Activated CD8-positive, alpha-beta memory T cell treated with anti-CD3 and anti-CD28 coated beads, Interleukin-2, amount 50 U/mL, for 1 hour (primary cell): Measurements from ENCODE around the gene PDXDC1.
A peak's percentile ranks its signal among the peaks of the same experiment; 100 is the strongest.
"Not testable (repeated sequence)": the region's sequence is repeated elsewhere in the genome, so short reads cannot be mapped to it uniquely, and the experiment has no call there.

Experiments
- DNase-seq: peaks from one replicate; pipeline ENCODE4 v3.0.0-alpha.2; 2020; ENCODE audit errors: extremely low read depth

PDXDC1 gene

GRCh38 chr16:15154650-15155562, 180.1 kb downstream of the PDXDC1 start:
- DNase-seq: peak; percentile 60

GRCh38 chr16:15157644-15158043, 182.8 kb downstream of the PDXDC1 start:
- DNase-seq: not testable (repeated sequence)

DNA sequence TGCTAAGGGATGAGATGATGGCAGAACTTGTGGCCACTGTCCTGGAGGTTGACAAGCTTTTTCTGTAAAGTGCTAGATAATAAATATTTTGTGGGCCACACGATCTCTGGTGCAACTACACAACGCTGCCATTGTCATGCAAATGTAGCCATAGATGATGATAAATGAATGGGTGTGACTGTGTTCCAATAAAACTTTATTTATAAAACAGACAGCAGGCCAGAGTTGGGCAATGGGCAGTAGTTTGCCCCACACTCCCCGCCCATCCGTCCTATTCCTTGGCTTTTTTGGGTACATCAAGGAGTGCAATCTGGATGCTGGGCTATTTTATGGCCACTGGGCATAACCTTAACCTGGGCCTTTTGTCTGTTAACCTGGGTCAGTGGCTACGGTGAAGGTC, 184.8 kb downstream of the PDXDC1 start:
- not testable (repeated sequence) for DNase-seq

DNA sequence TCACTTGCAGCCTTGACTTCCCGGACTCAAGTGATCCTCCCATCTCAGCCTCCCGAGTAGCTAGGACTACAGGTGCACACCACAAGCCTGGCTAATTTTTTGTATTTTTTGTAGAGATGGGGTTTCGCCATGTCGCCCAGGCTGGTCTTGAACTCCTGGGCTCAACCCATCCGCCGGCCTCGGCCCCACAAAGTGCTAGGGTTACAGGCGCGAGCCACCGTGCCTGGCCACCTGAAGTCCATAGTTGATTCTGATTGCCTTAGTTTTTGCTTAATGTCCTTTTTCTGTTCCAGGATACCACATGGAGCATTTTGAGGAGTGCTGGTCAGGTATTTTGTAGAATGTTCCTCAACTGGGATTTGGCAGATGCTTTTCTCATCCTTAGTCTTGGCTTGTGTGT, 185.7 kb downstream of the PDXDC1 start:
- DNase-seq: not testable (repeated sequence)

DNA sequence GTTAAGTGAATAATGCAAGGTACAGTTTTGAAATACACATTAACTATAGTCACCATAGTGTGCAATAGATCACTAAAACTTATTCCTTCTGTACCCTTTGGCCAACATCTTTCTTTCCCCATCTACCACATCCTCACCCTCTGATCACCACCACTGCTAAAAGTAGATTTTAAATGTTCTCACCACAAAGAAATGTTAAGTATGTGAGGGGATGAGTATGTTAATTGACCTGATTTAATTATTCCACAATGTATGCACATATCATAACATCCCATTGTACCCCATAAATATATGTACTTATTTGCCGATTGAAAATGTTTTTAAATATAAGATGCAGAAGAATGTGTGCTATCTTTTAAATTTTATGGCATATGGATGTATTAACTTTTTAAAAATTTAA, 188.2 kb downstream of the PDXDC1 start:
- not testable (repeated sequence) for DNase-seq

- not testable (repeated sequence) for DNase-seq
Observed at GRCh38 chr16:15166177-15166576, 191.4 kb downstream of the PDXDC1 start.

DNA sequence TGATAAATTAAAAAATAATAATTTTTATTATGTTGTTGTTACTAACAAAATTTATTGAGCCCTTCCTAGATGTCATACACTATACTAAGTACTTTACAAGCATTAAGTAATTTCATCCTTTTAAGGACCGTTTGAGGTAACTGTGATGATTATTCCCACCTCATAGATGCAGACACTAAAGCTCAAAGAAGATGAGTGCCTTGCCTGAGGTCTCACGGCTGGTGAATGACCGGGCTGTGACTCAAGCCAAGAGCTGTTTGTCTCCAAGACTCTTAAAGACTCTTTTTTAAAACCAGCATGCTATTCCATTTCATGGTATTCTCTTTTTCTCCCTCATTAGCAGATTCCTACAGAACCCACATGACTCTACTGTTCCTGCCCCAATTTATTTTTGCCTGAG, 193.5 kb downstream of the PDXDC1 start:
- DNase-seq: not testable (repeated sequence)

- DNase-seq: not testable (repeated sequence)
Observed at GRCh38 chr16:15168953-15169652, 194.3 kb downstream of the PDXDC1 start.

GRCh38 chr16:15179909-15180308, 205.1 kb downstream of the PDXDC1 start:
- DNase-seq: not testable (repeated sequence)

DNA sequence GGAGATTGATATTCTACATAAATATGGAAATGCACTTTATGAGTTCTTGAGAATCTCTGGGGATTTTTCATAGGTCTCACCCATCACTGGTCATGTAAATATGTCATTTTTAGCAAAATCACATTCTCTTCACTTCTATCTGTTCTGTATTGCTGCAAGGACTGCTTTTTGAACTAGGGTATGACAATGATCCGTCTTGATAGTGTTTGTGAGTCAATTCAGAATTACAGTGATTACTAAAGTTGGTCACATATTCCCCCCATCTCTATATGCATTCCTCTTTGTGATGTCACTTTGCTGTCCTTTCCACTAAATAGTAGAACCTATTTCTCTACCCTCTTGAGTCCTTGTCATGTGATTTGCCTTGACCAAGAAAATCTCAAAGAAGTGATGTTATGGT, 206.1 kb downstream of the PDXDC1 start:
- DNase-seq: not testable (repeated sequence)

DNA sequence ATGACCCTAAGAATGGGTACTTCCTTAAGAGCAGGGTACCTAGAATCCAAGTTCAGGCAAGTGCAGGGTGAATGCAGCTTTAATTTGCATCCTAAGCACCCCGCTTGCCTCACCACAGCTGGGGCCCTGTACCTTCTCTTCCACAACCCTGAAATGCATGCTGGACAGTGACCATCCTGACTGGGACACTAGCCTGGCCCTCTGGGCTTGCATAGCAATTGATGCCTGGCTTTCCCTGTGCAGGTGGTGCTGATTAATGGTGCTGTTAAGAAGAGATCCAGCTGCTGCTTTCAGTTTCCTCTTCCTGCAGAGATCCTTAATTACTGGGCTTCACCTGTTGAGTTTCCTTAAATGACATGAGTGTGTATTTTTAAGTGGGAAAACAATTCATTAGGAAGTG, 209.2 kb downstream of the PDXDC1 start:
- not testable (repeated sequence) for DNase-seq
